Stimulated activated naive B cell treated with anti-CD40 and anti-IgM and Interleukin-4, amounts not matched to agents 10 μg/mL and 1 μg/mL and 100 μg/mL, for 72 hours (primary cell): Measurements from ENCODE around the gene CYP17A1.

Source experiments
- ATAC-seq, 2 donors: fragments of 150-1000 bp; cut with Tn5 transposase; replicated peaks; 2 replicates each; pipeline ENCODE4 v1.10.0; 2021; ENCODE audit warnings: moderate library complexity in 1 of 2
- DNase-seq: peaks from one replicate; pipeline ENCODE4 v3.0.0; 2021
- H3K27ac Mint-ChIP-seq: one replicate; pipeline ENCODE4 v1.8.0; 2022; ENCODE audit warnings: mild to moderate bottlenecking, mixed read lengths
- H3K27me3 Mint-ChIP-seq, 2 donors: one replicate each; pipeline ENCODE4 v1.8.0; 2022; ENCODE audit warnings: mixed read lengths in 2 of 2
- H3K36me3 Mint-ChIP-seq, 2 donors: one replicate each; pipeline ENCODE4 v1.8.0; 2022; ENCODE audit warnings: mixed read lengths in 2 of 2, mild to moderate bottlenecking in 1 of 2
- H3K4me1 Mint-ChIP-seq, 2 donors: one replicate each; pipeline ENCODE4 v1.8.0; 2022; ENCODE audit warnings: mixed read lengths in 2 of 2, mild to moderate bottlenecking in 1 of 2
- H3K4me3 Mint-ChIP-seq, 2 donors: one replicate each; pipeline ENCODE4 v1.8.0; 2022; ENCODE audit warnings: mild to moderate bottlenecking in 2 of 2, mixed read lengths in 2 of 2, moderate library complexity in 1 of 2
- H3K9me3 Mint-ChIP-seq, 2 donors: one replicate each; pipeline ENCODE4 v1.8.0; 2022; ENCODE audit warnings: mixed read lengths in 2 of 2, mild to moderate bottlenecking in 1 of 2

Gene CYP17A1

DNA sequence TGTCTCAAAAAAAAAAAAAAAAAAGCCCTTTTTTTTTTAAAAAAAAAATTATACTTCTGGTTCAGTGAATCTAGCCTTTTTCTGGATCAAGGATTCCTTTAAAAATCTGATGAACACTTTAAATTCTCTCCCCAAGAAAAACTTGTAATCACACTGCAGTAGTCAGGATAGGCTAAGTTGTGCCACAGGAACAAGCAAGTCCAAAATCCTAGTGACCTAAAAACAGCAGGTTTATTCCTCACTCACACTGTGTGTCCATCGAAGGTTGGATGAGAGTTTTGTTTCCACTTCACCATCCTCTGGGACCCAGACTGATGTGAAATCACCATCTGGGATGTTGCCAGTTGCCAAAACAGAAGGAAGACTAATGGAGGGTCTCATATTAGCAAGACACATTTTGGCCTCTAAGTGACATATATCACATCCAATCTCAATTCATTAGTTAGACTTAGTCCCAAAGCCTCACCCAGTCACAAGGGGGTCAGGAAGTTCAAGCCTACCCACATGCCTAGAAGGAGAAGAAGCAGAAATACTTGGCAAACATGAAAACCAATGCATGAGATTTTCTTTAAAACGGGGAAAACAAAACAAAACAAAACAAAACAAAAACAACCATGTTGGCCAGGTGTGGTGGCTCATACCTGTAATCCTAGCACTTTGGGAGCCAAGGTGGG, 32.7 kb downstream of the CYP17A1 start:
- H3K4me1 Mint-ChIP-seq = peaks cover 27 to 53% of the 10 kb centered on the region in 2 donors
- H3K27me3 Mint-ChIP-seq = no peaks in the 10 kb centered on the region
- H3K9me3 Mint-ChIP-seq = peaks cover 0 to 1% of the 10 kb centered on the region in 2 donors
- peaks cover 34 to 48% of the 10 kb centered on the region in 2 donors for H3K36me3 Mint-ChIP-seq
- H3K4me3 Mint-ChIP-seq = no peak overlapping the region
- no peak for ATAC-seq
- no peak for DNase-seq
- peak overlapping the region; percentile 69 for H3K27ac Mint-ChIP-seq

DNA sequence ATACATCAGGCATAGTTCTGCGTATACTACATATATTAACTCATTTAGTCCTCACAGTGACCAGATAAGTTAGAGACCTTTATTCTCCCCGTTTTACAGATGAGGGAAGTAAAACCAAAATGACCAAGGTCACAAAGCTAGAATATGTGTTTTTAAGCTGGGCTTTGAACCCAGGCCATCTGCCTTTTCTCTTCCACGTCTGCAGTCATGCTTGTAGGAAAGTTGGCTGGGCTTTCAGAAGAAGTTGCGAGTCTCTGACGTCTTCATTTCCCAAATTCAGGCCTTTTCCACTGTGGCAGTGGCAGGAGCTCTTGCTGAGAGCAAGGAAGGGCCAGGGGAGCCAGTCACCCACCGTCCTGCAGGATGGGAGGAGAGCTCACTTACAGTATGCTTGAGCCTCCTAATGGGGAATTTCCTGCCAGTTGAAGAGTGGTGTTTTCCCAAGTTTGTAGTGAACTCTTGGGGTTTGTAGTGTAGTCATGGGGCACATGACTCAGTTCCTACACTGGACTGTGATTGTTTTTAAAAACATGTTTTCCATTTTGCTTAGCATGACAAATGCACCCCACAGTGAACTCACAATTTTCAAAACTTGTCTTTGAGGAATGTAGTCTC, 34.2 kb downstream of the CYP17A1 start:
- H3K4me3 Mint-ChIP-seq = peak overlapping the region; percentile 25 to 55
- peak; percentile 84 to 95 for ATAC-seq
- peaks cover 25 to 46% of the 10 kb centered on the region in 2 donors for H3K4me1 Mint-ChIP-seq
- no peak for DNase-seq
- no peaks in the 10 kb centered on the region for H3K27me3 Mint-ChIP-seq
- peaks cover 40 to 45% of the 10 kb centered on the region in 2 donors for H3K36me3 Mint-ChIP-seq
- peaks cover 0 to 1% of the 10 kb centered on the region in 2 donors for H3K9me3 Mint-ChIP-seq
- peak overlapping the region; percentile 92 for H3K27ac Mint-ChIP-seq

DNA sequence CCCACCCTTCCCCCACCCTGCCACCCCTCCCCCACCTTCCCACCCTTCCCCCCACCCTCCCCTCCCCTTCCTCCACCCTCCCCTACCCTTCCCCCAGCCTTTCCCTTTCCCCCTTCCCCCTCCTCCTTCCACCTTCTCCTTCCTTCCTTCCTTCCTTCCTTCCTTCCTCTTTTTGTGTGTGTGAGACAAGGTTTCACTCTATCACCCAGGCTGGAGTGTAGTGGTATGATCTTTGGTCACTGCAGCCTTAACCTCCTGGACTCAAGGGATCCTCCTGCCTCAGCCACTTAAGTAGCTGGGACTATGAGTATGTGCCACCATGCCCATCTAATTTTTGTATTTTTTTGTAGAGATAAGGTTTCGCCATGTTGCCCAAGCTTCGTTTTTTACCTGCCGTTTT, 35.2 kb downstream of the CYP17A1 start:
- Mint-ChIP-seq H3K27ac (peak overlapping the region; percentile 92), H3K27me3 (no peaks in the 10 kb centered on the region), H3K4me1 (peaks cover 26 to 54% of the 10 kb centered on the region in 2 donors), H3K9me3 (peaks cover 0 to 1% of the 10 kb centered on the region in 2 donors), H3K36me3 (peaks cover 40 to 45% of the 10 kb centered on the region in 2 donors), H3K4me3 (no peak overlapping the region)
- peak in 1 of 2 donors; percentile 31 for ATAC-seq
- DNase-seq = no peak

GRCh38 chr10:102801496-102801895, 35.7 kb downstream of the CYP17A1 start:
- DNase-seq = no peak
- H3K9me3 Mint-ChIP-seq = peaks cover 0 to 1% of the 10 kb centered on the region in 2 donors
- peaks cover 37 to 42% of the 10 kb centered on the region in 2 donors for H3K36me3 Mint-ChIP-seq
- H3K27me3 Mint-ChIP-seq = no peaks in the 10 kb centered on the region
- no peak overlapping the region for H3K4me3 Mint-ChIP-seq
- no peak for ATAC-seq
- no peak overlapping the region for H3K27ac Mint-ChIP-seq
- H3K4me1 Mint-ChIP-seq = peaks cover 28 to 56% of the 10 kb centered on the region in 2 donors

- H3K36me3 Mint-ChIP-seq = peaks cover 34 to 40% of the 10 kb centered on the region in 2 donors
- H3K4me3 Mint-ChIP-seq = no peak overlapping the region
- H3K4me1 Mint-ChIP-seq = peaks cover 32 to 60% of the 10 kb centered on the region in 2 donors
- H3K27me3 Mint-ChIP-seq = no peaks in the 10 kb centered on the region
- DNase-seq (no peak), ATAC-seq (no peak)
- no peak overlapping the region for H3K27ac Mint-ChIP-seq
- peaks cover 0 to 1% of the 10 kb centered on the region in 2 donors for H3K9me3 Mint-ChIP-seq
Measured at GRCh38 chr10:102800611-102801335, 36.4 kb downstream of the CYP17A1 start.

DNA sequence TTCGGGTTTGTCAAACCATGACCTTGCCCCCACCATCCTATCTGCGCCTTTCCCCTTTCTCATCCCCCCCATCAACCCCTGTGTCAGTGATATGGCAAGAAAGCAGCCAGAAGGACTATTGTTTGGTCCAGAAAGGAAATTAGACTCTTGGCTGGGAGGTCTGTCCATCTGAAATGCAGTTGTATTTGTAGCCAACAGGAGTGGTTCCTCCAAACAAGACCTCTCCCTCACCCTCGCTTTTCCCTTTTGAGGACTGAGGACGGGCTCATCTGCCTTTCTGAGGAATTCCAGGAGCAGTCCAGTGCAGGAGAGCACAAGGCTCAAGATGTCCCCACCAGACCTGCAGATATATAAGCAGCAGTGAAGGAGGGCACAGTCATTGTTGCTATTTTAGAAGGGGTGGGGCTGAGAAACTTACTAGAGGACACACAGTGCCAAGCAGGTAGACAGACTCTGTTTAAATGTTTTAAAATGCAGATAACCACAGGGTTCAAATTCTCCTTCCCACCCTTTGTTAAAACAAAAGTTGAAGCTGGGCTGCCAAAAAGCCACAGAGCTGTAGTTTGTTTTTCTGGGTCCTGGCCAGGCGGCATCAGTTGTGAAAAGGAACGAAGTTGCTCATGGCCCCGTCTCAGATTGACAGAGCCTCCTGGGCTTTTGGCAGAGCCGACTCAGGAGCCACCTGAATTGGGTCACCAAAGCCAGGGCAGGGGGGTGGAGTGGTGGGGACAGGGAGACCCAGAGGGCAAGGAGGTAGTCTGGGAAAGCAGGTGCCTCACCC, 37.3 kb downstream of the CYP17A1 start:
- Mint-ChIP-seq H3K4me3 (no peak overlapping the region), H3K4me1 (peaks cover 35 to 65% of the 10 kb centered on the region in 2 donors), H3K9me3 (peaks cover 0 to 1% of the 10 kb centered on the region in 2 donors), H3K27me3 (no peaks in the 10 kb centered on the region), H3K36me3 (peaks cover 34 to 43% of the 10 kb centered on the region in 2 donors), H3K27ac (peak overlapping the region; percentile 14)
- ATAC-seq (no peak), DNase-seq (no peak)

- peaks cover 18 to 30% of the 10 kb centered on the region in 2 donors for H3K36me3 Mint-ChIP-seq
- peak; percentile 64 for DNase-seq
- ATAC-seq = peak; percentile 99 to 100
- no peaks in the 10 kb centered on the region for H3K27me3 Mint-ChIP-seq
- no peaks in the 10 kb centered on the region for H3K9me3 Mint-ChIP-seq
- H3K27ac Mint-ChIP-seq = peak overlapping the region; percentile 93
- H3K4me1 Mint-ChIP-seq = peaks cover 27 to 67% of the 10 kb centered on the region in 2 donors
- peak overlapping the region; percentile 64 to 77 for H3K4me3 Mint-ChIP-seq
Measured at GRCh38 chr10:102796407-102797176, 40.6 kb downstream of the CYP17A1 start.

GRCh38 chr10:102795453-102796406, 41.5 kb downstream of the CYP17A1 start:
- peaks cover 23 to 70% of the 10 kb centered on the region in 2 donors for H3K4me1 Mint-ChIP-seq
- no peaks in the 10 kb centered on the region for H3K27me3 Mint-ChIP-seq
- H3K4me3 Mint-ChIP-seq = peak overlapping the region; percentile 64 to 77
- ATAC-seq (peak; percentile 62 to 76), DNase-seq (no peak)
- H3K36me3 Mint-ChIP-seq = peaks cover 15 to 26% of the 10 kb centered on the region in 2 donors
- H3K27ac Mint-ChIP-seq = peak overlapping the region; percentile 93
- no peaks in the 10 kb centered on the region for H3K9me3 Mint-ChIP-seq

GRCh38 chr10:102791754-102792395, 45.3 kb downstream of the CYP17A1 start:
- Mint-ChIP-seq H3K9me3 (peaks cover 3 to 9% of the 10 kb centered on the region in 2 donors), H3K36me3 (peaks cover 13 to 36% of the 10 kb centered on the region in 2 donors), H3K27ac (peak overlapping the region; percentile 14), H3K4me1 (peaks cover 26 to 63% of the 10 kb centered on the region in 2 donors), H3K4me3 (no peak overlapping the region), H3K27me3 (no peaks in the 10 kb centered on the region)
- DNase-seq = no peak
- ATAC-seq = no peak

- ATAC-seq (no peak), DNase-seq (no peak)
- no peak overlapping the region for H3K4me3 Mint-ChIP-seq
- peaks cover 27 to 53% of the 10 kb centered on the region in 2 donors for H3K4me1 Mint-ChIP-seq
- peaks cover 3 to 9% of the 10 kb centered on the region in 2 donors for H3K9me3 Mint-ChIP-seq
- peaks cover 18 to 46% of the 10 kb centered on the region in 2 donors for H3K36me3 Mint-ChIP-seq
- H3K27ac Mint-ChIP-seq = no peak overlapping the region
- no peaks in the 10 kb centered on the region for H3K27me3 Mint-ChIP-seq
Measured at GRCh38 chr10:102785818-102786217, 51.4 kb downstream of the CYP17A1 start.

DNA sequence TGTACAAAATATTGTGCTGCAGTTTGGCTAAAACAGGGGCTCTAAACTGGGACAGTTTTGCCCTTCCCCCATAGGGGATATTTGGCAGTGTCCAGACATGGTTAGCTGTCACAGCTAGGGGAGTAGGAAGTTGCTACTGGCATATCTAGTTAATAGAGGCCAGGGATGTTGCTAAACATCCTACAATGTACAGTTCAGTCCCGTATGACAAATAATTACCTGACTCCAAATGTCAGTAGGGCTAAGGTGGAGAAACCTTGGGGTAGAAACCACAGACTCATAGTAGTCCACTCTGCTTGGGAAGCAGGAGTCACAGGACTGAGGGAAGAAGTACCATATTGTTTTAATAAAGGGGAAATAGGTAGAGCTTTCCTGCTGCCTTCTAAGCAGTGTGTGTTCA, 53.6 kb downstream of the CYP17A1 start:
- ATAC-seq (no peak), DNase-seq (no peak)
- H3K36me3 Mint-ChIP-seq = peaks cover 13 to 38% of the 10 kb centered on the region in 2 donors
- no peak overlapping the region for H3K4me3 Mint-ChIP-seq
- H3K9me3 Mint-ChIP-seq = no peaks in the 10 kb centered on the region
- H3K27ac Mint-ChIP-seq = no peak overlapping the region
- H3K4me1 Mint-ChIP-seq = peaks cover 28 to 51% of the 10 kb centered on the region in 2 donors
- no peaks in the 10 kb centered on the region for H3K27me3 Mint-ChIP-seq
